Mesodermal cell (in vitro differentiated cells): ENCODE results near the gene CFAP100.

Source experiments
- H3K27ac ChIP-seq: 2 replicates; pipeline ENCODE4 v1.7.0; 2013; ENCODE audit warnings: mild to moderate bottlenecking, low read depth, low read length, moderate library complexity; ENCODE audit not compliant: severe bottlenecking
- H3K36me3 ChIP-seq: 2 replicates; pipeline ENCODE4 v1.7.1; 2013; ENCODE audit warnings: mild to moderate bottlenecking, low read length, moderate library complexity; ENCODE audit not compliant: control insufficient read depth, insufficient read depth
- H3K4me1 ChIP-seq: one replicate; pipeline ENCODE4 v1.7.1; 2013; ENCODE audit warnings: mild to moderate bottlenecking, low read length; ENCODE audit not compliant: insufficient read depth, control insufficient read depth, poor library complexity, severe bottlenecking
- H3K4me3 ChIP-seq: 2 replicates; pipeline ENCODE4 v1.7.0; 2013; ENCODE audit warnings: low read length, control low read depth, mild to moderate bottlenecking; ENCODE audit not compliant: insufficient read depth, poor library complexity, severe bottlenecking; ENCODE audit errors: extremely low read depth
- H3K9me3 ChIP-seq: 2 replicates; pipeline ENCODE4 v1.7.1; 2013; ENCODE audit warnings: mild to moderate bottlenecking, low read length, moderate library complexity; ENCODE audit not compliant: control insufficient read depth
- WGBS, 2 experiments: methylation state at CpG; one replicate each; pipeline ENCODE4 v1.1.5; 2013; ENCODE audit warnings: missing lambda C conversion rate in 2 of 2; ENCODE audit not compliant: insufficient coverage in 2 of 2; 5-methylcytosine and 5-hydroxymethylcytosine counted together

CFAP100 gene

GRCh38 chr3:126439346-126439967 lies 44.7 kb downstream of the CFAP100 start:
- Histone ChIP-seq H3K4me1 (no peaks in the 10 kb centered on the region), H3K27ac (no peak overlapping the region), H3K4me3 (no peak overlapping the region), H3K9me3 (no peaks in the 10 kb centered on the region), H3K36me3 (peaks cover 25% of the 10 kb centered on the region)
- WGBS, 2 experiments, result 85 to 90% methylated on average over 14 to 15 of the region's 15 CpGs

DNA sequence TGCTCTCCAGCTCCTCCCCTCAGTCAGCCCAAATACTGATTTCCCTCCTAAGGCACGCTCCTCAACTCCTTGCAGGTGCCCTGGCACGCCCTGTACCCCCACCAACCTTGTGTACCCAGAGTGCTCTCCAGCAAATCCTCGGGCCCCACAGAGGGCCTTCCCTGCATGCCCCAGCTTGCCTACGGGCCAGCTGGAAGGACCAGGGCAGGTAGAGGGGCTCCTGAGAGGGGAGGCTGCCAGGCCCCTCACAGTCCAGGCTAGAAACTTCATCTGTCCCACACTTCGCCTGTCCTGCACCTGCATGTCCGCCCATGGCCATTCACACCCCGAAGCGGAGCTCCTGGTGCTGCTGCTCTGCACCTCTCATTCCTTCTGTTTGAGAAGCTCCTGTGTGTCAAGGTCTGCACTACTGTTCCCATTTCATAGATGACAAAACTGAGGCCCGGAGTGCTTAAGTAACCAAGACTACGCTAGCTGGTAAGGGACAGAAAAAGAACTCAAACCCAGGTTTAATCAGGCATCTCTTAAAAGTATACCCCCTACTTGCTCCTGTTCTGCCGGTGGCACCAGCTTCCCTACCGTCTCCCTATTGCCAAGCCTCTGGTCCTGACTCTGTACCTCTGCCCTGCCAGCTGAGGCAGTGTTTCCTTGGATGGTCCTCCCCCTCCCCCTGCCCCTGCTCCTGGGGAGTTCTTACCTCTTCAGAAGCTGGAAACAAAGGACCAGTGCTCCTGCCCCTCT lies 45.4 kb downstream of the CFAP100 start:
- peaks cover 25% of the 10 kb centered on the region for H3K36me3 ChIP-seq
- H3K27ac ChIP-seq, result no peak overlapping the region
- no peaks in the 10 kb centered on the region for H3K4me1 ChIP-seq
- no peak overlapping the region for H3K4me3 ChIP-seq
- no peaks in the 10 kb centered on the region for H3K9me3 ChIP-seq
- WGBS, 2 experiments, result 89 to 90% methylated on average over 9 to 11 of the region's 12 CpGs

DNA sequence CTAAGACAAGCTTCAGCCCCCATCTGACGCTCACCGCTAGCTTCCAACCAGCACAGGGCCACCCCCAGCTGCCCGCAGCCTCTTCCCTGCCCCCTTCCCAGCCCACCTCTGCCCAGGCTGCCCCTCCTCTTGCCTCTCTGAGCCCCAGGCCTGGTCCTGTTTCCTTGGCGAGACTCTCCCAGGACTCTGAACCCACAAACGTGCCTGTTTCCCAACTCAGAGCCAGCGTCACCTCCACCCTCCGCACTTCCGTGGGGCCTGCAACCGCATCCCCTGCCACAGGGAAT lies 45.9 kb downstream of the CFAP100 start:
- Histone ChIP-seq H3K9me3 (no peaks in the 10 kb centered on the region), H3K36me3 (peaks cover 25% of the 10 kb centered on the region), H3K4me3 (no peak overlapping the region), H3K27ac (no peak overlapping the region), H3K4me1 (no peaks in the 10 kb centered on the region)
- 88 to 96% methylated on average over 4 to 7 of the region's 9 CpGs for WGBS, 2 experiments

DNA sequence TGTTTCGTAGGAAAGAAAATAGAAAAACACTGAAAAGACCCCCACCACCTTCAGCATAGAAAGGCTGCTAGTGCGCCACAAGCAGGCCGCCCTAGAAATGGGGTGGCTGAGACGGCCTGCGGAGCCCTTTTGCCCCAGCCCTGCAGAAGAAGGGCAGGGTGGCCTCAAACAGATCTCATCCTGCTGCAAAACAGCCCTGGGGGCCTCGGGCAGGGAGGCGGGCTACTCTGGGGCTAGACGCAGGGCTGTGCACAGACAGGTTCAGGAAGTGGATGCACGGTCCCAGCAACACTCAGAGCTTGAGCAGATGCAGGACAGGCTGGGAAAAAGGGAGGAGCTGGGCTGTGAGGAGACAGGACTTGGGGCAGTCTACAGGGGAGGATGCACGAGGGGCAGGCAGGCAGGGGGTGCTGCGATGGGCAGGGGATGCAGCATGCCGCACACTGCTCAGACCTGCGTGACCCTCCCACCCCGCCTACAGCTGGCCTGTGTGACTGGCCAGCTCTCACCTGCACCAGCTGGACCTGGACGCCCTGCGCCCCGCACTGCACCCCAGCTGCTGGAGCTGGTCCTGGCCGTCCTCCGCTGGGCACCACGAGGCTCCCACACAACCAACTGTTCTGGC lies 46.7 kb downstream of the CFAP100 start:
- 91 to 95% methylated on average over 14 to 16 of the region's 20 CpGs for WGBS, 2 experiments
- no peaks in the 10 kb centered on the region for H3K4me1 ChIP-seq
- no peak overlapping the region for H3K27ac ChIP-seq
- H3K36me3 ChIP-seq, result peaks cover 25% of the 10 kb centered on the region
- H3K4me3 ChIP-seq, result no peak overlapping the region
- no peaks in the 10 kb centered on the region for H3K9me3 ChIP-seq

- Histone ChIP-seq H3K9me3 (no peaks in the 10 kb centered on the region), H3K27ac (no peak overlapping the region), H3K4me3 (no peak overlapping the region), H3K4me1 (no peaks in the 10 kb centered on the region), H3K36me3 (peaks cover 16% of the 10 kb centered on the region)
- 94 to 98% methylated on average over 5 to 7 of the region's 13 CpGs for WGBS, 2 experiments
Observed at GRCh38 chr3:126442094-126442855, 47.6 kb downstream of the CFAP100 start.

- WGBS, 2 experiments, result 85 to 91% methylated on average over 2 to 3 of the region's 3 CpGs
- H3K4me3 ChIP-seq, result no peak overlapping the region
Observed at GRCh38 chr3:126442856-126443242, 48.1 kb downstream of the CFAP100 start.

DNA sequence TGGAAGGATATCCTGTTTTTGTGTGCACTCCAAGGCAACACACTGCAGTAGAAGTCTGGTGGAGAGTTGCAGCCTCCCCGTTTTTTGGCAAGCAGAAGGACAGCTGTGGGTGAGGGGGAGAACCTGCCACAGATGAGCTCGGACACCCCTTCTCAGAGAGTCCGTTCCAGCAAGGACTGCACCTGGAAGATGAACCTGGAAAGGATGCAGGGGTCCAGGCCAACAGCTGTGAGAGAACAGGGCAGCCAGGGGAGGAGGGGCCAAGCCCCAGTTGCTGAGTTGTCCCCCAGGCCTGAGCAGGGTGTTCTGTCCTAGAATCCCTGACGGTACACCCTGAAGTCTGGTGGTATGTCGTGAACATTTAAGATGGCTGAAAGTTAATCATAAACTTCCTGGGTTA lies 50.8 kb downstream of the CFAP100 start:
- Histone ChIP-seq H3K9me3 (no peaks in the 10 kb centered on the region), H3K27ac (no peak overlapping the region), H3K36me3 (peaks cover 2% of the 10 kb centered on the region), H3K4me3 (no peak overlapping the region), H3K4me1 (no peaks in the 10 kb centered on the region)
- 89 to 96% methylated on average over 5 of the region's 5 CpGs for WGBS, 2 experiments

More at GRCh38 chr3:126442856-126443242, 48.1 kb downstream of the CFAP100 start:
- no peaks in the 10 kb centered on the region for H3K9me3 ChIP-seq
- peaks cover 13% of the 10 kb centered on the region for H3K36me3 ChIP-seq
- H3K4me1 ChIP-seq, result no peaks in the 10 kb centered on the region
- no peak overlapping the region for H3K27ac ChIP-seq

- Histone ChIP-seq H3K4me1 (no peaks in the 10 kb centered on the region), H3K9me3 (no peaks in the 10 kb centered on the region), H3K36me3 (peaks cover 10% of the 10 kb centered on the region), H3K27ac (no peak overlapping the region), H3K4me3 (no peak overlapping the region)
- 87 to 91% methylated on average over 7 to 8 of the region's 8 CpGs for WGBS, 2 experiments
Observed at GRCh38 chr3:126446301-126446700, 51.6 kb downstream of the CFAP100 start.

DNA sequence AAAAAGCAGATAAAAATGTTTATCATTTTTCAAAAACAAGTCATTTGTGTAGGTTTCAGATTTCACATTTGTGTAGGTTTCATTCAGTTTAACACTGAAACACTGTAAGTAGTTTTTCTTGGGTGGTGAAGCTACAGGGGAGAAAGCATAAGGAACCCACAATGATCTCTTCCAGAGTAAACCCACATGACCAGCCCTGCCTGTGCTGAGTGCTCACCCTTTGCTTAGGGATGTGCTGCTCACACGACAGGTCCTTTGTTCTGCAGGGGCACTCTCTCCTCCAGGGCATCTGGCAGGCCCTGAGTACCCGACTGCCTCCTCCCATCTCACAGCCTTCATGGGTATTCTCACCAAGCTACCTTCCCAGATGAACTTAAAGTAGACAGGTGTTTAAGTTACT lies 52.1 kb downstream of the CFAP100 start:
- Histone ChIP-seq H3K36me3 (peaks cover 15% of the 10 kb centered on the region), H3K4me3 (no peak overlapping the region), H3K9me3 (no peaks in the 10 kb centered on the region), H3K27ac (no peak overlapping the region), H3K4me1 (no peaks in the 10 kb centered on the region)
- 60% methylated on average over 1 of the region's 2 CpGs; no CpG with 5 or more reads in 1 of the 2 experiments for WGBS, 2 experiments

DNA sequence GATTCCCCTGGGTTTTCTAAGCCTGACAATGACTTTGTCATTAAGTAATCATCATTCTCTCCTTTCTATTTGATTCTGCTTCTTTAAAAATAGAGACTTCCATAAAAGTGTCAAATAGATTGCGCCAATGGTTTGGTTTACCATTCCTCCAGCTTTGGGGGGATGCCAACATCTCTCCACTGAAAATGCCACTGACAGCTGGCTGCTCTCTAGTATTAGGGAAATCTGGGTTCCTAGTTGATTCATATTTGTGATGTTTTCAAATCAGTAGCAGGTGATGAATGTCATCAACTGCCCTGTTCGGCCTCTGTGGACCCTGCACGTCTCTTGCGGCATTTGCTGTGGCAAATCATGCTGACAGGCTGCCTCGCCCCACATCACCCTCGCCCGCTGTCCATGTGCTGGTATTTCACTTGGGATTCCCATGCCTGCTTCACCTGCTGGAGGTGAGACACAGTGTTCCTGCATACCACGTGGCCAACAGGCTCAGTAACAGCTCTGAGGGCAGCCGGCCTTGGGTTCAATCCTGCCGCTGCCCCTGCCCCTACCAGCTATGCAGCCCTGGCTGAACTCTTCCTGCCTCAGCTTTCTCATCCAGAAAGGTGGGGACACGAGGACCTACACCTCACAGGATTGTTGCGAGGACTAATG lies 52.9 kb downstream of the CFAP100 start:
- Histone ChIP-seq H3K27ac (no peak overlapping the region), H3K4me3 (no peak overlapping the region), H3K4me1 (no peaks in the 10 kb centered on the region), H3K36me3 (peaks cover 23% of the 10 kb centered on the region), H3K9me3 (no peaks in the 10 kb centered on the region)
- 90 to 99% methylated on average over 10 of the region's 12 CpGs for WGBS, 2 experiments
